Measurements from ENCODE around the gene NSL1.
A peak's percentile ranks its signal among the peaks of the same experiment; 100 is the strongest.
"Not testable (repeated sequence)": the region's sequence is repeated elsewhere in the genome, so short reads cannot be mapped to it uniquely, and the experiment has no call there.

Gene NSL1

DNA sequence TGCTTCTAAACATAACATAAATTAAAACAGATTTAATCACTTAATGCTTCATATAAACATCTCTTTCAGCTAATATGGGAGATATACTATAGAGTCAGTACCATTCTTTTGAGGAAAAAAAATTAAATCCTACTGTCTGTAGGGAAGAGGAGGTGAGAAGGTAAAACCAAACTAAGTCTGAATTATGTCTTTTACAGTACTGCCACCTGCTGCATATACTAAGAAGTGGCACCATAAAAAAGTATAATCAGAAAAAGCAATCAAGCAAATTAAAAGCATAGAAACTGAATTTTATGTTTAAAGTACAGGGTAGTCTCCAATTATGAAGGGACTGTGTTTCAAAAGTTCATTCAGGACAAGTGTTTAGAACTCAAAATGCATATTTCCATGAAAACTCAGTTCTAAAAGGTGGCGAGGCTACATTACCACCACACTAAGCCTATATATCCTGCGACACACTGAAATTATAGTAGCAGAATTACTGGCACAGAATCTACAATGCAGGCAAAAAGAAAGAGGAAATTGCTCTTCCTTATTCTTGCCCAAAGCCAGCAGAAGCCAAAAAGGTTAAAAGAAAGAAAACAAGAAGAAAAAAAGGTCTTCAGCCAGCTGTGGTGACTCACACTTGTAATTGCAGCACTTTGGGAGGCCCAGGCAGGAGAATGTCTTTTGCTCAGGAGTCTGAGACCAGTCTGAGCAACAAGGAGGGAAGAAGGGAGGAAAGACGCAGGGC, 9.0 kb downstream of the NSL1 start:
- DNase-seq = no peak

DNA sequence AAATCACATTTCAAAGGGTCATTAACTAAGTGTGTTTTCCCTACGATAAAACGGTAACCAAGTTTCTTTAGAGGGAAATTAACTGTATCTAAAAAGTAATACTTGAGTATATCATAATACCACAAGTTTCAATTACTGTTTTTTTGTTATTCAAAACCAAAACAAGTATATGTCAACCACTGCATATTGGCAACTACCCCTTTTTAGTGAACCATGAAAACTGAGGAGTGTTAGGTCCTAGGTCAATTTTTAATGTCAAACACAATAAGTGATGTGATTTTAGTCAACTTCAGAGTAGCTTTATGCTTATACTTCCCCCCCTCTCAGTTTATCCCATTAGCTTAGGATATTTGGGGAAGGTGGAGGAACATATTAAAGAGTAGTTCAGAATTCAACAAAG, 10.4 kb downstream of the NSL1 start:
- no peak for DNase-seq

GRCh38 chr1:212780759-212781158, 10.8 kb downstream of the NSL1 start:
- DNase-seq = no peak

DNA sequence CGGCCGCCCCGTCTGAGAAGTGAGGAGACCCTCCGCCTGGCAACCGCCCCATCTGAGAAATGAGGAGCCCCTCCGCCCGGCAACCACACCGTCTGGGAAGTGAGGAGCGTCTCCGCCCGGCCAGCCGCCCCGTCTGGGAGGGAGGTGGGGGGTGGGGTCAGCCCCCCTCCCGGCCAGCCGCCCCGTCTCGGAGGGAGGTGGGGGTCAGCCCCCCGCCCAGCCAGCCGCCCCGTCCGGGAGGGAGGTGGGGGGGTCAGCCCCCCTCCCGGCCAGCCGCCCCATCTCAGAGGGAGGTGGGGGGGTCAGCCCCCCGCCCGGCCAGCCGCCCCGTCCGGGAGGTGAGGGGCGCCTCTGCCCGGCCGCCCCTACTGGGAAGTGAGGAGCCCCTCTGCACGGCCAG, 12.5 kb downstream of the NSL1 start:
- not testable (repeated sequence) for DNase-seq

GRCh38 chr1:212777151-212777550, 14.4 kb downstream of the NSL1 start:
- no peak for DNase-seq

GRCh38 chr1:212775241-212775640, 16.3 kb downstream of the NSL1 start:
- no peak for DNase-seq

GRCh38 chr1:212774584-212774983, 17.0 kb downstream of the NSL1 start:
- DNase-seq = no peak

GRCh38 chr1:212773011-212773410, 18.6 kb downstream of the NSL1 start:
- DNase-seq = no peak

- no peak for DNase-seq
Observed at GRCh38 chr1:212771341-212771740, 20.2 kb downstream of the NSL1 start.

DNA sequence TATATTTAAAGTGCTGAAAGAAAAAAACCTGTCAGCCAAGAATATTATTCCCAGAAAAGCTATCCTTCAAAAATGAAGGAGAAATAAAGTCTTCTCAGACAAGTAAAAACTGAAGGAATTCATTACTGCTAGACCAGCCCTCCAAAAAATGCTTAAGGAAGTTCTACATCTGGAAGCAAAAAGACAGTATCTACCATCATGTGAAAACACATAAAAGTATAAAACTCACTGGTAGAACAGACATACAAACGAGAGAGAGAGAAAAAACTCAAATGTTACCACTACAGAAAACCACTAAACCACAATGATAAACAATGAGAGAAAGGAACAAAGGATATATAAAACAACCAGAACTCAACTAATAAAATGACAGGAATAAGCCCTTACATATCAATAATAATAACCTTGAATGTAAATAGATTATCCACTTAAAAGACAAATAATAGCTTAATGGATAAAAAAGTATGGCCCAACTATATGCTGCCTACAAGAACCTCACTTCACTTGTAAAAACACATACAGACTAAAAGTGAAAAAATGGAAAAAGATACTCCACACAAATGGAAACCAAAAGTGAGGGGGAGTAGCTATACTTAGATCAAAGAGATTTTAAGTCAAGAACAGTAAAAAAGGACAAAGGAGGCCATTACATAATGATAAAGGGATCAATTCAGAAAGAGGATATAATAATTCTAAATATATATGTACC, 22.0 kb downstream of the NSL1 start:
- DNase-seq = no peak

DNA sequence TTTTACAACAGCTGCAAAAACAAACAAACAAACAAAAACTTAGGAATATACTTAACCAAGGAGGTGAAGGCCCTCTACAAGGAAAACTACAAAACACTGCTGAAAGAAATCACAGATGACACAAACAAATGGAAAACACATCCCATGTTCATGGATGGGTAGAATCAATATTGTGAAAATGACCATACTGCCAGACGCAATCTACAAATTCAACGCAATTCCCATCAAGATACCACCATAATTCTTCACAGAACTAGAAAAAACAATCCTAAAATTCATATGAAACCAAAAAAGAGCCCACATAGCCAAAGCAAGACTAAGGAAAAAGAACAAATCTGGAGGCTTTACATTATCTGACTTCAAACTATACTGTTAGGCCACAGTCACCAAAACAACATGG, 24.8 kb downstream of the NSL1 start:
- DNase-seq = not testable (repeated sequence)

- not testable (repeated sequence) for DNase-seq
Observed at GRCh38 chr1:212764718-212765281, 26.8 kb downstream of the NSL1 start.

GRCh38 chr1:212762839-212763238, 28.7 kb downstream of the NSL1 start:
- no peak for DNase-seq

- no peak for DNase-seq
Observed at GRCh38 chr1:212762234-212762633, 29.3 kb downstream of the NSL1 start.

DNA sequence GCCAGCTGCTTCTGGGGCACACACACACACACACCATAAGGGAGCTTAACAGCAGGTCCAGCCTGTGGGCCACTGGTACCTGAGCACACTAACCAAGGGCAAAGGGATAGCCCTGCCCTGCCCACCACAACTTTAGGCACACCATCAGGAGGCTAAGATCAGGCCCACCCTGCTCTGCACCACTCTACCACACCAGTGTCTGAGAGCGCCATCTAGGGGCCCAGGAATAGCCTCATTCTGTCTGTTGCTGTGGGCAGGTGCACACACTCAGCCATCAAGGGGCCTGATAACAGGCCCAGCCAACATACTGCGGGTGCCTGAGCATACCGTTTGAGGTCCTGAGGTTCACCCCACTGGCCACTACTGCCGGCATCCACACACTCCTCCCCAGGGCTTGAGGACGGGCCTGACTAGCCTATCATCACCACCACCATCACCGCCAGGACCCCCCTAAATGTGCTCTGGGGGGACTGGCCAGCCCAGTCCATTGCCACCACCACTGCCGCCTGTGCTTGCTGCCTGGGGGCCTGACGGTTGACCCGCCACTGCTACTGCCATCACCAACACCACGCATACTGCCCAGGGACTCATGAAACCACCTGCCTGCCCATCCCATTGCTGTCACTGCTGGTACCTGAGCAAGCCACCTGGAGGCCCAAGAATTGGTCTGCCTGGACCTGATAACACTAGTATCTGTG, 31.3 kb downstream of the NSL1 start:
- DNase-seq = no peak

DNA sequence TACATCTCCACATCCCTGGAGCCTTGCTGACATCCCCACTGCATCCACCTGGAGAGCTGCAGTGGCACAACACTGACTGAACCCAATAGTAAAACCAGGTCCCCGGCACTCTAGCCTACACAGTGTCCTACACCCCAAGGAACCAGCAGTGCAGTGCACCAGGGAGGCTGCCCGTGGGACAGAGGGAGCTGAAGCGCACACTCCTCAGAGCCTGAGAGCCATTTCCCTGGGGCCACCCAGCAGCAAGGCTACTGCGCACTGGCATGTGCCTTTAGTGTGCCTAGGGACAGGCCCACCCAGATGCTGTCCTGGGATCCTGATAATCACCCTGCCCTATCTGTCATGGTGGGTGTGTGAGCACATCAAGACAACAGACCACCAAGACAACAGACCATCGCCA, 31.9 kb downstream of the NSL1 start:
- DNase-seq = no peak

DNA sequence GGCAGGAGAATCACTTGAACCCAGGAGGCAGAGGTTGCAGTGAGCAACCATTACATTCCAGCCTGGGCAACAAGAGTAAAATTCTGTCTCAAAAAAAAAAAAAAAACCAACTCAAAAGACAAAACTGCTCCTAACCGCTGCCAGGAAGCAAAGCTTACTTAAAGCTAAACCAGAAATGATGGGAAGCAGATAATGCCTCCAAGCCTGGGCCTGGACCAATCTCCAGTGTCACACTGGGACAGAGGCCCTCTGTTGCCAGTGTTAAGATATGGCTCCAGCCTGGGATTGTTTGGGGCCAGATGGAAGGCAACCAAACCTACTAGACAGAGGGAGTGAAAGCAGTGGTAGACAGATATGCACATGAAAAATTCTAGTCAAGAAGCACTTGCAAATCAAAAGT, 36.9 kb downstream of the NSL1 start:
- DNase-seq = no peak

DNA sequence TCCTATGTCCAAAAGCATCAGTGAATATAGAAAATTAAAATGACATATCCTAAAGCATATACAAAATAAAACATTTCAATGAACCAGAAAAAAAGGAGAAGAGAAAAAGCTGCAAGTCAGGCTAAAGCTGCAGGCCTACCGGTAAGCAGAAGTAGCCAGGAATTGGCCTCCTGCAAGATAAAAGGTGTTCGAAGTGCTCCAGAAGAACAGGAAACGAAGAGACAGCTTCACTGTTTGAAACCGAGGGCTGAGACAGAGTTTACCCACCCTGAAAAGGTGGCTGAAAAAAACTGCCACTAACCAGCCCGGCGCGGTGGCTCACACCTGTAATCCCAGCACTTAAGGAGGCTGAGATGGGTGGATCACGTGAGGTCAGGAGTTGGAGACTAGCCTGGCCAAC, 37.4 kb downstream of the NSL1 start:
- DNase-seq = no peak

- DNase-seq = no peak
Observed at GRCh38 chr1:212753749-212754148, 37.8 kb downstream of the NSL1 start.

DNA sequence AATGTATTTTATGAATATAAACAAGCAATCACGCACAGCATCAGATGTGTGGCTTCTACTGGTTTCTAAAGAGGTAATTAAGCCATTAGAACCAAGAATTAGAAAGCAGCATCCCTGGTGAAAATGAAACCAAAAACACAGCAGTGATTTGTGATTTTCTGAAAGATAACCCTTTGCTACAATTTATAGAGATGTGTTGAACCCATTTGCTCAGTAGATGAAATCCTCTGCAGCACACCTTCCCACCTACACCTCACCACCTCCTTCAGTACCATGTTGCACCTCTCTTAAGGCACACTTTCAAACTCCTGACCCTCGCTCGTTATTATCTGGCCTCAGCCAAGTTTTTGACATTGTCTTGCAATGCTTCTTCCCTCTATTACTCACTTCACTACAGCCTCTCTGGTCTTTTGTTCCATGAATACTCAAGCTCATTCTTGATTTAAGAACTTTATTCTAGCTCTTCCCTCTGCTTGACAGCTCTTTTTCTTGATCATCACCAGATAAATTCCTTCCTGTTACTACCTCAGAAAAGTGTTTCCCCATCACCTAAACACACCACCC, 38.6 kb downstream of the NSL1 start:
- no peak for DNase-seq

- no peak for DNase-seq
Observed at GRCh38 chr1:212752252-212752933, 39.2 kb downstream of the NSL1 start.

DNA sequence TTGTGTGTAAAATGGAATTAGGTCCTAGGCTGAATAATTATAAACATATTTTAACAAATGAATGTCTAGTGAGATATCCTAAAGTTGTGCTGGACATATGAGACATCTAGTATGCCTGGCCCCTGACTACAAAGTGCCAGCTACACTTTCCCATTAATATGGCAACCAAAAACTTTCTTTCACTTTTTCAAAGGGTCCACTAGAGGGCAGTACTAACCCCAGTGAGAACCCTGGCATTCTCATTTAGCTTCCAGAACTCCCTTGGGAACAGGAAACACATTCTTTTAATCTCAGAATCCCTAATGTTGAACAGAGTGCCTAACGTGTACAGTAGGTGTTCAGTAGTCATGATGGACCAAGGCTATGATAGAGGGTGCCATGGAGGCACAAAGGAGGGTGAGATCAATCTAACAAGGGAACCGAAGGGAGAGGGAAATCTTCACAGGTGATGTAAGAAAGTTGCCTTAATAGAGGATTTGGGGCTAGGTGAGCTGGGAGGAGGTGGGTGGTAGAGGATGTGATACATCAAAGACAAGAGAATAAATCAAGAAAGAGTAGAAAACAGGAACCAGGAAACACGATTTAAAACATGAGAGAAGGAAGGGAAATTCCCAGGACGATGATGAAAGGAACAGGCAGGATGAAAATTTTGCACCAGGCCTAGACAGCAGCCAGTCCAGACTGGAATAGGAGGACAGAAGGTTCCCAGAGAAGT, 41.6 kb downstream of the NSL1 start:
- peak; percentile 27 for DNase-seq

All from NCI-H510A (cell line).